H1 (cell line): ENCODE measurements around the gene NSFL1C. TPM values are rescaled to one million over a fixed set of nuclear protein-coding genes. Genes with fewer than 3 reads are reported as not detected.

Experiments used
- CTCF ChIA-PET: fragments of 300-600 bp; sonication (Branson Sonifier 250); formaldehyde crosslinking; loops from one replicate; lab custom pipeline; 2021; ENCODE audit not compliant: partially characterized antibody; lab: Charles Lee
- POLR2A ChIA-PET: fragments of 300-600 bp; sonication (Branson Sonifier 250); formaldehyde crosslinking; loops from one replicate; lab custom pipeline; 2021; ENCODE audit warnings: inconsistent platforms; ENCODE audit not compliant: partially characterized antibody; lab: Charles Lee
- DNase-seq, 2 experiments: peaks; one replicate each; pipeline versions ENCODE4 v3.0.0 to v3.0.0-alpha.2; 2010 to 2022; ENCODE audit warnings: low spot score in 2 of 2, low read depth in 1 of 2, mixed read lengths in 1 of 2
- FAIRE-seq: peaks from 2 replicates; lab custom pipeline; 2011; peaks lifted over from hg19 to GRCh38; lab: Jason Lieb, UNC
- H2AFZ ChIP-seq: 2 replicates; pipeline ENCODE4 v1.8.1; 2012; ENCODE audit warnings: low read length, inconsistent platforms
- H2AK5ac ChIP-seq: 2 replicates; pipeline ENCODE4 v1.6.1; 2013; ENCODE audit warnings: low read depth, low read length
- H2BK120ac ChIP-seq: replicated peaks from 2 replicates; pipeline ENCODE3; 2013; ENCODE audit warnings: low read depth, low read length, inconsistent platforms
- H2BK12ac ChIP-seq: 2 replicates; pipeline ENCODE4 v1.6.1; 2013; ENCODE audit warnings: low read depth, low read length
- H2BK15ac ChIP-seq: 2 replicates; pipeline ENCODE4 v1.6.1; 2013; ENCODE audit warnings: low read length
- H2BK20ac ChIP-seq: 2 replicates; pipeline ENCODE4 v1.6.1; 2013; ENCODE audit warnings: low read length
- H2BK5ac ChIP-seq: 2 replicates; pipeline ENCODE4 v1.6.1; 2013; ENCODE audit warnings: low read depth, low read length
- H3K14ac ChIP-seq: 2 replicates; pipeline ENCODE4 v1.6.1; 2013; ENCODE audit warnings: inconsistent platforms; ENCODE audit not compliant: insufficient read length
- H3K18ac ChIP-seq: 2 replicates; pipeline ENCODE4 v1.6.1; 2013; ENCODE audit warnings: low read length; ENCODE audit errors: extremely low read depth
- H3K23ac ChIP-seq: 2 replicates; pipeline ENCODE4 v1.6.1; 2013; ENCODE audit warnings: inconsistent platforms; ENCODE audit not compliant: insufficient read length
- H3K23me2 ChIP-seq: 2 replicates; pipeline ENCODE4 v1.6.1; 2013; ENCODE audit warnings: low read depth, low read length
- H3K27ac ChIP-seq: 2 replicates; pipeline ENCODE4 v1.6.1; 2011; ENCODE audit warnings: low read depth, low read length, inconsistent platforms
- H3K27me3 ChIP-seq, 4 experiments: replicated peaks in 1 of 4; 1 replicate in 1 of 4; 2 replicates in 3 of 4; pipeline versions ENCODE4 v1.6.1 to v1.8.1; 2011 to 2013; ENCODE audit warnings: low read length in 3 of 4, mild to moderate bottlenecking in 3 of 4, inconsistent platforms in 2 of 4, mixed read lengths in 2 of 4, moderate library complexity in 1 of 4; ENCODE audit not compliant: control insufficient read depth in 3 of 4, insufficient read depth in 3 of 4; ENCODE audit errors: extremely low read depth in 1 of 4
- H3K36me3 ChIP-seq, 4 experiments: 2 replicates each; pipeline versions ENCODE4 v1.6.1 to v1.8.1; 2011 to 2013; ENCODE audit warnings: mild to moderate bottlenecking in 4 of 4, low read length in 3 of 4, moderate library complexity in 2 of 4, control low read depth in 1 of 4, inconsistent platforms in 1 of 4; ENCODE audit not compliant: insufficient read depth in 4 of 4, control insufficient read depth in 2 of 4
- H3K4ac ChIP-seq: replicated peaks from 2 replicates; pipeline ENCODE3; 2013; ENCODE audit warnings: low read length, low read depth, mixed read lengths, inconsistent platforms; ENCODE audit not compliant: insufficient read length
- H3K4me1 ChIP-seq, 4 experiments: replicated peaks in 1 of 4; 1 replicate in 1 of 4; 2 replicates in 3 of 4; pipeline versions ENCODE4 v1.6.1 to v1.8.1; 2011 to 2013; ENCODE audit warnings: low read length in 3 of 4, inconsistent platforms in 2 of 4, mixed read lengths in 1 of 4; ENCODE audit not compliant: insufficient read depth in 4 of 4, control insufficient read depth in 3 of 4
- H3K4me2 ChIP-seq, 2 experiments: 2 replicates each; pipeline versions ENCODE4 v1.6.1 to v1.8.1; 2011 to 2013; ENCODE audit warnings: low read depth in 2 of 2, low read length in 2 of 2, control low read depth in 1 of 2, inconsistent platforms in 1 of 2, mild to moderate bottlenecking in 1 of 2; ENCODE audit not compliant: insufficient read depth in 1 of 2
- H3K4me3 ChIP-seq, 4 experiments: fragments of 200-600, 300-600 bp in 1 of 4; sonication (generic), shearing (Covaris generic), sonication (Bioruptor Twin) in 1 of 4; 2 replicates each; pipeline versions ENCODE4 v1.5.1 to v1.8.1; 2011 to 2016; ENCODE audit warnings: low read length in 4 of 4, low read depth in 3 of 4, control low read depth in 2 of 4, inconsistent platforms in 2 of 4, mild to moderate bottlenecking in 2 of 4, mixed read lengths in 1 of 4, moderate library complexity in 1 of 4; ENCODE audit not compliant: insufficient read depth in 2 of 4; ENCODE audit errors: extremely low read depth in 1 of 4
- H3K56ac ChIP-seq: replicated peaks from 2 replicates; pipeline ENCODE3; 2013; ENCODE audit warnings: low read depth, mild to moderate bottlenecking, mixed read lengths, low read length, inconsistent platforms; ENCODE audit not compliant: insufficient read length
- H3K79me1 ChIP-seq: 2 replicates; pipeline ENCODE4 v1.6.1; 2013; ENCODE audit warnings: low read depth, low read length, control low read depth
- H3K79me2 ChIP-seq, 2 experiments: 2 replicates each; pipeline versions ENCODE4 v1.6.1 to v1.8.1; 2012 to 2013; ENCODE audit warnings: low read length in 2 of 2, mild to moderate bottlenecking in 2 of 2, inconsistent platforms in 1 of 2; ENCODE audit not compliant: insufficient read depth in 2 of 2, control insufficient read depth in 1 of 2
- H3K9ac ChIP-seq, 4 experiments: replicated peaks in 1 of 4; 1 replicate in 1 of 4; 2 replicates in 3 of 4; pipeline versions ENCODE4 v1.6.1 to v1.8.1; 2011 to 2013; ENCODE audit warnings: low read depth in 3 of 4, low read length in 3 of 4, control low read depth in 2 of 4, mild to moderate bottlenecking in 2 of 4, moderate library complexity in 2 of 4, inconsistent platforms in 1 of 4; ENCODE audit errors: extremely low read depth in 1 of 4
- H3K9me3 ChIP-seq, 2 experiments: 2 replicates each; pipeline versions ENCODE4 v1.6.1 to v1.8.1; 2012 to 2013; ENCODE audit warnings: mild to moderate bottlenecking in 2 of 2, moderate library complexity in 2 of 2, control low read depth in 1 of 2, inconsistent platforms in 1 of 2, low read depth in 1 of 2, low read length in 1 of 2, mixed read lengths in 1 of 2; ENCODE audit not compliant: insufficient read depth in 2 of 2
- H4K20me1 ChIP-seq, 2 experiments: replicated peaks in 1 of 2; 2 replicates each; pipeline versions ENCODE3 to v1.8.1; 2011 to 2013; ENCODE audit warnings: inconsistent platforms in 2 of 2, low read length in 2 of 2, mild to moderate bottlenecking in 1 of 2; ENCODE audit not compliant: insufficient read depth in 2 of 2, control insufficient read depth in 1 of 2
- H4K5ac ChIP-seq: 2 replicates; pipeline ENCODE4 v1.6.1; 2013; ENCODE audit warnings: low read length, low read depth, mixed read lengths, inconsistent platforms; ENCODE audit not compliant: insufficient read length
- H4K8ac ChIP-seq: 2 replicates; pipeline ENCODE4 v1.8.0; 2013; ENCODE audit warnings: mild to moderate bottlenecking, moderate library complexity, low read length, inconsistent platforms; ENCODE audit not compliant: insufficient read depth; ENCODE audit errors: extremely low read depth
- H4K91ac ChIP-seq: replicated peaks from 2 replicates; pipeline ENCODE3; 2013; ENCODE audit warnings: low read length, mixed read lengths, inconsistent platforms; ENCODE audit not compliant: insufficient read length
- HDAC2 ChIP-seq, 2 experiments: fragments of 300-600 bp in 1 of 2; sonication (generic) in 1 of 2; IDR thresholded peaks; 2 replicates each; pipeline ENCODE4 v1.6.1; 2011 to 2012; ENCODE audit warnings: low read depth in 2 of 2, low read length in 2 of 2, mild to moderate bottlenecking in 2 of 2, moderate library complexity in 2 of 2, borderline replicate concordance in 1 of 2, inconsistent platforms in 1 of 2
- KDM1A ChIP-seq: fragments of 200-600, 300-600 bp; sonication (generic); IDR thresholded peaks from 2 replicates; pipeline ENCODE4 v1.7.1; 2016; ENCODE audit warnings: mild to moderate bottlenecking, low read length, borderline replicate concordance
- SAP30 ChIP-seq: fragments of 300-600 bp; sonication (generic); IDR thresholded peaks from 2 replicates; pipeline ENCODE4 v1.7.1; 2012; ENCODE audit warnings: low read length, moderate library complexity, mild to moderate bottlenecking, inconsistent platforms; ENCODE audit not compliant: insufficient read depth, insufficient replicate concordance
- WGBS, 2 experiments: shearing (Covaris generic) in 1 of 2; methylation state at CpG; one replicate each; pipeline versions ENCODE4 v1.1.6 to v1.1.7; 2013 to 2015; ENCODE audit warnings: low lambda C conversion rate in 2 of 2, mixed read lengths in 2 of 2, inconsistent platforms in 1 of 2, low coverage in 1 of 2, missing lambda C conversion rate in 1 of 2; ENCODE audit not compliant: insufficient replicate concordance in 2 of 2, insufficient coverage in 1 of 2, insufficient read length in 1 of 2; ENCODE audit errors: extremely low coverage in 1 of 2, missing lambda C conversion rate in 1 of 2; 5-methylcytosine and 5-hydroxymethylcytosine counted together
- polyA plus RNA-seq, 7 experiments: library from polyadenylated mRNA; depleted of rRNA in 3 of 7; stranded (reverse) in 5 of 7; unstranded in 2 of 7; fragments of >200 nt in 5 of 7; fragments of 200-250 nt in 2 of 7; gene quantifications; 1 replicate in 5 of 7; 2 replicates in 1 of 7; 4 replicates in 1 of 7; pipeline versions ENCODE4 v1.2.1 to v1.2.3, GENCODE V29; 2011 to 2013; ENCODE audit warnings: missing spikeins in 2 of 7, mixed read lengths in 2 of 7
- total RNA-seq: library from RNA; stranded (reverse); fragmentation: NEBNext Ultra II Directional; extraction: Animal tissue kit (Norgen Biotek cat#: 25700); gene quantifications from 2 replicates; pipeline ENCODE4 v1.2.1, GENCODE V29; 2021

The NSFL1C gene
- total and polyA plus RNA-seq, 2 of the 8 experiments (the other 6 are each of a cell fraction or from before 2014, with no cell fraction given): 21.6 to 98.0 TPM

- no peak overlapping the region for H3K9ac ChIP-seq
- 84% methylated on average over 5 of the region's 6 CpGs; no CpG with 5 or more reads in 1 of the 2 experiments for WGBS, 2 experiments
- H4K91ac ChIP-seq: no peak overlapping the region
- POLR2A ChIA-PET: interaction anchor here (0.7 to 1.7 kb wide), 4 partner anchors 14 to 305 kb away, joined by 3 read pairs; partner anchors contain the start of gene PSMF1
- peak overlapping the region; percentile 95 for H2AFZ ChIP-seq
- H4K20me1 ChIP-seq: no peaks in the 10 kb centered on the region
- no peak overlapping the region for H2BK5ac ChIP-seq
- no peaks in the 10 kb centered on the region for H3K23me2 ChIP-seq
- H2BK15ac ChIP-seq: no peak overlapping the region
- no peak overlapping the region for H2BK120ac ChIP-seq
- peaks cover 4 to 7% of the 10 kb centered on the region in 2 experiments; a peak in 3 of 4 replicates for H3K9me3 ChIP-seq
- no peaks in the 10 kb centered on the region for H3K27me3 ChIP-seq
- H3K36me3 ChIP-seq: no peaks in the 10 kb centered on the region
- CTCF ChIA-PET: interaction anchor here (0.9 to 9.0 kb wide), 15 partner anchors 9 to 111 kb away, joined by 3 to 139 read pairs (median 4); partner anchors contain the start of gene NSFL1C
- no peak overlapping the region for H3K4me3 ChIP-seq
- TF ChIP-seq KDM1A (peak; percentile 42; the same call in 1 of the 2 replicates), SAP30 (no peak), HDAC2 (IDR thresholded peaks at IDR 0.05; ENCODE audit: borderline replicate concordance in 1 of 2, low read depth in 2 of 2, low read length in 2 of 2) (no peak)
- TF ChIP-seq, all 59 proteins: peak for 1
- Histone ChIP-seq H3K79me1 (no peaks in the 10 kb centered on the region), H2BK20ac (no peak overlapping the region), H2AK5ac (no peak overlapping the region), H4K8ac (no peak overlapping the region), H3K14ac (no peak overlapping the region), H3K18ac (no peak overlapping the region), H3K4me2 (no peak overlapping the region; a peak in 1 of 4 replicates), H4K5ac (no peak overlapping the region), H3K79me2 (no peaks in the 10 kb centered on the region), H2BK12ac (peak overlapping the region; percentile 45; the same call in 1 of the 2 replicates), H3K4ac (no peak overlapping the region), H3K23ac (no peak overlapping the region), H3K4me1 (peaks cover 7 to 21% (median 12%) of the 10 kb centered on the region in 4 experiments; a peak in 6 of 7 replicates), H3K56ac (no peak overlapping the region), H3K27ac (no peak overlapping the region)
- DNase-seq (no peak), FAIRE-seq (no peak)
Observed at GRCh38 chr20:1423206-1423605, 43.4 kb downstream of the NSFL1C start.
